Testis (tissue), 3 donors: ENCODE measurements around the gene NUP54. TPM values are rescaled to one million over a fixed set of nuclear protein-coding genes. Genes with fewer than 3 reads are reported as not detected.

Experiments used
- DNase-seq: peaks from one replicate; pipeline ENCODE4 v3.0.0-alpha.2; 2019
- H3K27ac ChIP-seq, 2 donors: fragments of 200-600 bp; sonication (generic); one replicate each; pipeline ENCODE4 v1.5.1; 2019
- H3K27me3 ChIP-seq: fragments of 200-600 bp; sonication (generic); one replicate; pipeline ENCODE4 v1.5.1; 2019
- H3K36me3 ChIP-seq: fragments of 200-600 bp; sonication (generic); one replicate; pipeline ENCODE4 v1.5.1; 2017; ENCODE audit warnings: low read depth; ENCODE audit errors: missing control alignments
- H3K4me1 ChIP-seq: fragments of 200-600 bp; sonication (generic); one replicate; pipeline ENCODE4 v1.5.1; 2019
- H3K4me3 ChIP-seq, 2 donors: fragments of 200-600 bp; sonication (generic); one replicate each; pipeline ENCODE4 v1.5.1; 2017 to 2019
- H3K9me3 ChIP-seq: fragments of 200-600 bp; sonication (generic); one replicate; pipeline ENCODE4 v1.5.1; 2017
- CTCF ChIP-seq, 3 experiments: fragments of 450-650 bp in 2 of 3; fragments of 200-600 bp in 1 of 3; sonication (generic) in 1 of 3; IDR thresholded peaks; one replicate each; pipeline ENCODE4 v1.5.1; 2016 to 2019; ENCODE audit warnings: antibody characterized with exemption in 3 of 3, mild to moderate bottlenecking in 2 of 3, moderate library complexity in 1 of 3
- POLR2A ChIP-seq: fragments of 450-650 bp; IDR thresholded peaks from one replicate; pipeline ENCODE4 v1.6.1; 2017; ENCODE audit warnings: antibody characterized with exemption, mild to moderate bottlenecking, moderate library complexity
- WGBS, 2 donors: methylation state at CpG; one replicate each; pipeline ENCODE4 v1.1.5; 2018; 5-methylcytosine and 5-hydroxymethylcytosine counted together
- intact Hi-C: fragments of 100-400 bp; cut with DNase I; formaldehyde crosslinking; loops from one replicate; pipeline ENCODE4 v1.15.1; 2023; ENCODE audit warnings: low total_unique reads
- polyA plus RNA-seq: library from polyadenylated mRNA; stranded (reverse); fragments of 350-450 nt; fragmentation: Illumina TruSeq; extraction: RNeasy Lipid Tissue Mini Kit (QIAGEN cat#74804); gene quantifications from one replicate; pipeline ENCODE4 v1.2.3, GENCODE V29; 2014; ENCODE audit warnings: low read depth, low replicate concordance; ENCODE audit not compliant: insufficient read depth
- total RNA-seq, 2 donors: library from RNA; depleted of rRNA; stranded (reverse); fragments of >200 nt; gene quantifications; one replicate each; pipeline ENCODE4 v1.2.3, GENCODE V29; 2016

The NUP54 gene
- total and polyA plus RNA-seq, 3 donors from 2014 or later, result 39.0 to 48.6 (median 45.0) TPM

- intact Hi-C loops, result no loop called here
- Histone ChIP-seq H3K9me3 (no peaks in the 10 kb centered on the region), H3K27me3 (no peaks in the 10 kb centered on the region), H3K36me3 (no peaks in the 10 kb centered on the region), H3K4me1 (no peaks in the 10 kb centered on the region), H3K27ac (no peak overlapping the region), H3K4me3 (no peak overlapping the region)
- 79 to 90% methylated on average over 5 of the region's 5 CpGs for WGBS, 2 donors
- DNase-seq, result no peak
- TF ChIP-seq CTCF (IDR thresholded peaks at IDR 0.05) (no peak), POLR2A (no peak)
Observed at GRCh38 chr4:76182463-76182862, 34.3 kb upstream of the NUP54 start.

GRCh38 chr4:76179398-76180318 is 31.5 kb upstream of the NUP54 start:
- no peak overlapping the region for H3K27ac ChIP-seq
- H3K4me1 ChIP-seq, result no peaks in the 10 kb centered on the region
- intact Hi-C loops, result no loop called here
- H3K36me3 ChIP-seq, result no peaks in the 10 kb centered on the region
- H3K4me3 ChIP-seq, result no peak overlapping the region
- TF ChIP-seq POLR2A, result no peak
- TF ChIP-seq CTCF (IDR thresholded peaks at IDR 0.05), result peak; percentile 69 to 91 (median 89)
- H3K27me3 ChIP-seq, result no peaks in the 10 kb centered on the region
- peak; percentile 94 for DNase-seq
- no peaks in the 10 kb centered on the region for H3K9me3 ChIP-seq
- 69 to 72% methylated on average over 11 of the region's 11 CpGs for WGBS, 2 donors

GRCh38 chr4:76178296-76178695 is 30.1 kb upstream of the NUP54 start:
- no peaks in the 10 kb centered on the region for H3K36me3 ChIP-seq
- DNase-seq, result no peak
- no peak overlapping the region for H3K27ac ChIP-seq
- H3K27me3 ChIP-seq, result no peaks in the 10 kb centered on the region
- intact Hi-C loops, result no loop called here
- H3K9me3 ChIP-seq, result no peaks in the 10 kb centered on the region
- H3K4me1 ChIP-seq, result no peaks in the 10 kb centered on the region
- no peak overlapping the region for H3K4me3 ChIP-seq
- TF ChIP-seq CTCF (IDR thresholded peaks at IDR 0.05) (no peak), POLR2A (no peak)
- 41 to 59% methylated on average over 2 of the region's 2 CpGs for WGBS, 2 donors

- no peaks in the 10 kb centered on the region for H3K27me3 ChIP-seq
- no peak for DNase-seq
- TF ChIP-seq POLR2A, result no peak
- TF ChIP-seq CTCF (IDR thresholded peaks at IDR 0.05), result no peak
- no peak overlapping the region for H3K27ac ChIP-seq
- no peak overlapping the region for H3K4me3 ChIP-seq
- no peaks in the 10 kb centered on the region for H3K36me3 ChIP-seq
- H3K4me1 ChIP-seq, result no peaks in the 10 kb centered on the region
- no peaks in the 10 kb centered on the region for H3K9me3 ChIP-seq
- intact Hi-C loops, result no loop called here
Observed at GRCh38 chr4:76177709-76178108, 29.5 kb upstream of the NUP54 start.

- 84 to 97% methylated on average over 1 of the region's 1 CpG for WGBS, 2 donors
- intact Hi-C loops, result no loop called here
Observed at GRCh38 chr4:76175336-76175735, 27.1 kb upstream of the NUP54 start.

More at GRCh38 chr4:76175336-76175735, 27.1 kb upstream of the NUP54 start:
- no peaks in the 10 kb centered on the region for H3K27me3 ChIP-seq
- no peak overlapping the region for H3K27ac ChIP-seq
- no peaks in the 10 kb centered on the region for H3K4me1 ChIP-seq
- H3K36me3 ChIP-seq, result no peaks in the 10 kb centered on the region
- H3K4me3 ChIP-seq, result no peak overlapping the region
- no peak for TF ChIP-seq POLR2A
- TF ChIP-seq CTCF (IDR thresholded peaks at IDR 0.05), result no peak
- DNase-seq, result no peak
- H3K9me3 ChIP-seq, result no peaks in the 10 kb centered on the region
